ENCODE data around the gene RIC8B.

The RIC8B gene

GRCh38 chr12:106861984-106862916, 87.8 kb downstream of the RIC8B start:
- H4K20me1 ChIP-seq (ENCODE audit: insufficient read depth, low read length): no peaks in the 10 kb centered on the region
- no peak for TF ChIP-seq EZH2phosphoT487 (IDR thresholded peaks at IDR 0.05; ENCODE audit: low read depth)
- TF ChIP-seq CTCF (IDR thresholded peaks at IDR 0.05; ENCODE audit: low read depth, low read length): no peak
- H3K27me3 ChIP-seq (ENCODE audit: low read depth, low read length): no peaks in the 10 kb centered on the region
- no peak overlapping the region for H3K9ac ChIP-seq (ENCODE audit: low read length)
- peaks cover 5% of the 10 kb centered on the region for H3K36me3 ChIP-seq (replicated peaks; ENCODE audit: low read depth, low read length)
- no peaks in the 10 kb centered on the region for H3K79me2 ChIP-seq (ENCODE audit: low read length)
- no peaks in the 10 kb centered on the region for H3K9me3 ChIP-seq (ENCODE audit: insufficient read depth, low read length)
- H3K27ac ChIP-seq (ENCODE audit: low read length): no peak overlapping the region
- H3K4me1 ChIP-seq (ENCODE audit: low read length): no peaks in the 10 kb centered on the region
- no peak overlapping the region for H2AFZ ChIP-seq (ENCODE audit: low read depth, low read length)
- no peak overlapping the region for H3K4me3 ChIP-seq (ENCODE audit: low read length)
- no peak overlapping the region for H3K4me2 ChIP-seq (ENCODE audit: low read length)

GRCh38 chr12:106863189-106863588, 88.7 kb downstream of the RIC8B start:
- Histone ChIP-seq H4K20me1 (ENCODE audit: insufficient read depth, low read length) (no peaks in the 10 kb centered on the region), H3K4me3 (ENCODE audit: low read length) (no peak overlapping the region), H3K36me3 (replicated peaks; ENCODE audit: low read depth, low read length) (peaks cover 5% of the 10 kb centered on the region), H3K4me1 (ENCODE audit: low read length) (no peaks in the 10 kb centered on the region), H3K79me2 (ENCODE audit: low read length) (no peaks in the 10 kb centered on the region), H3K27ac (ENCODE audit: low read length) (no peak overlapping the region), H3K27me3 (ENCODE audit: low read depth, low read length) (no peaks in the 10 kb centered on the region), H3K9ac (ENCODE audit: low read length) (no peak overlapping the region), H2AFZ (ENCODE audit: low read depth, low read length) (no peak overlapping the region), H3K4me2 (ENCODE audit: low read length) (no peak overlapping the region), H3K9me3 (ENCODE audit: insufficient read depth, low read length) (no peaks in the 10 kb centered on the region)
- TF ChIP-seq EZH2phosphoT487 (IDR thresholded peaks at IDR 0.05; ENCODE audit: low read depth) (no peak), CTCF (IDR thresholded peaks at IDR 0.05; ENCODE audit: low read depth, low read length) (no peak)

GRCh38 chr12:106865683-106866082, 91.2 kb downstream of the RIC8B start:
- Histone ChIP-seq H3K4me1 (ENCODE audit: low read length) (no peaks in the 10 kb centered on the region), H2AFZ (ENCODE audit: low read depth, low read length) (no peak overlapping the region), H4K20me1 (ENCODE audit: insufficient read depth, low read length) (no peaks in the 10 kb centered on the region), H3K36me3 (replicated peaks; ENCODE audit: low read depth, low read length) (no peaks in the 10 kb centered on the region), H3K9ac (ENCODE audit: low read length) (no peak overlapping the region), H3K4me3 (ENCODE audit: low read length) (no peak overlapping the region), H3K27me3 (ENCODE audit: low read depth, low read length) (no peaks in the 10 kb centered on the region), H3K27ac (ENCODE audit: low read length) (no peak overlapping the region), H3K9me3 (ENCODE audit: insufficient read depth, low read length) (no peaks in the 10 kb centered on the region), H3K79me2 (ENCODE audit: low read length) (no peaks in the 10 kb centered on the region), H3K4me2 (ENCODE audit: low read length) (no peak overlapping the region)
- TF ChIP-seq EZH2phosphoT487 (IDR thresholded peaks at IDR 0.05; ENCODE audit: low read depth) (no peak), CTCF (IDR thresholded peaks at IDR 0.05; ENCODE audit: low read depth, low read length) (no peak)

- Histone ChIP-seq H3K79me2 (ENCODE audit: low read length) (no peaks in the 10 kb centered on the region), H3K36me3 (replicated peaks; ENCODE audit: low read depth, low read length) (no peaks in the 10 kb centered on the region)
- no peak for TF ChIP-seq EZH2phosphoT487 (IDR thresholded peaks at IDR 0.05; ENCODE audit: low read depth)
- TF ChIP-seq CTCF (IDR thresholded peaks at IDR 0.05; ENCODE audit: low read depth, low read length): no peak
These were observed 92.1 kb downstream of the RIC8B start for GRCh38 chr12:106866426-106867080.

More at GRCh38 chr12:106866426-106867080, 92.1 kb downstream of the RIC8B start:
- no peaks in the 10 kb centered on the region for H3K4me1 ChIP-seq (ENCODE audit: low read length)
- no peaks in the 10 kb centered on the region for H3K9me3 ChIP-seq (ENCODE audit: insufficient read depth, low read length)
- H2AFZ ChIP-seq (ENCODE audit: low read depth, low read length): no peak overlapping the region
- no peak overlapping the region for H3K9ac ChIP-seq (ENCODE audit: low read length)
- H3K27me3 ChIP-seq (ENCODE audit: low read depth, low read length): no peaks in the 10 kb centered on the region
- H3K4me2 ChIP-seq (ENCODE audit: low read length): no peak overlapping the region
- H4K20me1 ChIP-seq (ENCODE audit: insufficient read depth, low read length): no peaks in the 10 kb centered on the region
- H3K4me3 ChIP-seq (ENCODE audit: low read length): no peak overlapping the region
- no peak overlapping the region for H3K27ac ChIP-seq (ENCODE audit: low read length)
